A549 (cell line): ENCODE results near the gene XPO1. TPM values are rescaled to one million over a fixed set of nuclear protein-coding genes. Genes with fewer than 3 reads are reported as not detected.
A peak's percentile ranks its signal among the peaks of the same experiment; 100 is the strongest.

Source experiments
- ATAC-seq, 2 experiments: fragments of 200-7000 bp in 1 of 2; fragments of >200 bp in 1 of 2; cut with Nextera tagmentation in 1 of 2; cut with Tn5 transposase in 1 of 2; 3 replicates each; pipeline versions ENCODE4 v1.8.0 to v1.9.1; 2018 to 2020; ENCODE audit warnings: mild to moderate bottlenecking in 1 of 2, moderate library complexity in 1 of 2
- CTCF ChIA-PET: fragments of 300-600 bp; sonication (Branson Sonifier 250); formaldehyde crosslinking; extraction: SDS; loops from one replicate; lab custom pipeline; 2021; ENCODE audit warnings: antibody characterized with exemption, inconsistent platforms; lab: Yijun Ruan, JAX
- POLR2A ChIA-PET: fragments of 350-600 bp; formaldehyde crosslinking; extraction: SDS; loops from one replicate; lab custom pipeline; 2021; ENCODE audit warnings: antibody characterized with exemption, inconsistent platforms; lab: Yijun Ruan, JAX
- DNase-seq, 2 experiments: peaks; one replicate each; pipeline versions ENCODE4 v3.0.0 to v3.0.0-alpha.2; 2011 to 2016; ENCODE audit warnings: low read depth in 1 of 2, low spot score in 1 of 2
- FAIRE-seq: peaks from 2 replicates; lab custom pipeline; 2011; peaks lifted over from hg19 to GRCh38; lab: Jason Lieb, UNC
- H3K27ac ChIP-seq, 2 experiments: fragments of >200 bp; sonication (Bioruptor Twin); formaldehyde crosslinking; 3 replicates each; pipeline ENCODE4 v1.5.1; 2016 to 2017
- H3K4me1 ChIP-seq: fragments of >200 bp; sonication (Bioruptor Twin); formaldehyde crosslinking; 3 replicates; pipeline ENCODE4 v1.6.1; 2016
- H3K4me2 ChIP-seq: fragments of >200 bp; sonication (Bioruptor Twin); formaldehyde crosslinking; 3 replicates; pipeline ENCODE4 v1.6.1; 2016
- H3K4me3 ChIP-seq: fragments of >200 bp; sonication (Bioruptor Twin); formaldehyde crosslinking; 3 replicates; pipeline ENCODE4 v1.5.1; 2016
- H3K9me3 ChIP-seq: fragments of >200 bp; sonication (Bioruptor Twin); formaldehyde crosslinking; 3 replicates; pipeline ENCODE4 v1.6.1; 2016
- BHLHE40 ChIP-seq: IDR thresholded peaks from 2 replicates; pipeline ENCODE4 v1.6.1; 2012; ENCODE audit warnings: low read depth, low read length, inconsistent platforms
- CBX8 ChIP-seq: fragments of 200-600 bp; sonication (generic); IDR thresholded peaks from 2 replicates; pipeline ENCODE4 v1.6.1; 2016
- CEBPB ChIP-seq, 2 experiments: fragments of >200 bp in 1 of 2; sonication (Bioruptor Twin) in 1 of 2; formaldehyde crosslinking in 1 of 2; IDR thresholded peaks; 2 replicates each; pipeline ENCODE4 v1.6.1; 2012 to 2016
- CHD2 ChIP-seq: fragments of 150-350 bp; IDR thresholded peaks from 2 replicates; pipeline ENCODE4 v1.6.1; 2014; ENCODE audit warnings: low read length; ENCODE audit not compliant: partially characterized antibody
- FOSB ChIP-seq: fragments of 250-450 bp; sonication (Bioruptor Pico); IDR thresholded peaks from 2 replicates; pipeline ENCODE4 v1.5.0; 2020; ENCODE audit warnings: mild to moderate bottlenecking, moderate library complexity
- FOSL2 ChIP-seq, 2 experiments: fragments of 450-650 bp in 1 of 2; fragments of >200 bp in 1 of 2; sonication (Bioruptor Twin) in 1 of 2; formaldehyde crosslinking; IDR thresholded peaks; 2 replicates each; pipeline versions ENCODE4 v1.5.0 to v1.6.1; 2016 to 2020; ENCODE audit warnings: mild to moderate bottlenecking in 1 of 2, moderate library complexity in 1 of 2
- HDAC2 ChIP-seq: fragments of 200-600 bp; sonication (generic); IDR thresholded peaks from 2 replicates; pipeline ENCODE4 v1.6.1; 2016
- HES2 ChIP-seq: fragments of >200 bp; sonication (Bioruptor Twin); formaldehyde crosslinking; IDR thresholded peaks from 2 replicates; pipeline ENCODE4 v1.6.1; 2016
- JUN ChIP-seq, 2 experiments: fragments of >200 bp; sonication (Bioruptor Twin); formaldehyde crosslinking; IDR thresholded peaks; 2 replicates in 1 of 2; 3 replicates in 1 of 2; pipeline ENCODE4 v1.6.1; 2016 to 2017
- KDM5A ChIP-seq: fragments of 200-600 bp; sonication (generic); IDR thresholded peaks from 2 replicates; pipeline ENCODE4 v1.6.1; 2016; ENCODE audit warnings: antibody characterized with exemption, mild to moderate bottlenecking
- MAFK ChIP-seq: fragments of 450-650 bp; IDR thresholded peaks from 2 replicates; pipeline ENCODE4 v1.6.1; 2014; ENCODE audit not compliant: partially characterized antibody
- MAZ ChIP-seq: fragments of 150-350 bp; IDR thresholded peaks from 2 replicates; pipeline ENCODE4 v1.6.1; 2014; ENCODE audit warnings: antibody characterized with exemption, low read depth, low read length, borderline replicate concordance
- NPAS2 ChIP-seq: fragments of 250-450 bp; sonication (Bioruptor Pico); IDR thresholded peaks from 2 replicates; pipeline ENCODE4 v1.8.0; 2022; ENCODE audit warnings: mild to moderate bottlenecking, moderate library complexity, borderline replicate concordance
- PBX3 ChIP-seq: IDR thresholded peaks from 2 replicates; pipeline ENCODE4 v1.6.1; 2012
- PHF8 ChIP-seq: fragments of 200-600 bp; sonication (generic); IDR thresholded peaks from 2 replicates; pipeline ENCODE4 v1.6.1; 2016; ENCODE audit warnings: low read depth, mild to moderate bottlenecking, antibody characterized with exemption, moderate library complexity, borderline replicate concordance
- RAD21 ChIP-seq, 2 experiments: fragments of >200 bp in 1 of 2; sonication (Bioruptor Twin) in 1 of 2; formaldehyde crosslinking in 1 of 2; IDR thresholded peaks in 1 of 2; conservative IDR thresholded peaks in 1 of 2; 2 replicates in 1 of 2; 3 replicates in 1 of 2; pipeline ENCODE4 v1.6.1; 2012 to 2018; ENCODE audit warnings: inconsistent platforms in 1 of 2
- RARB ChIP-seq: fragments of 250-450 bp; sonication (Bioruptor Pico); IDR thresholded peaks from 2 replicates; pipeline ENCODE4 v1.8.0; 2021; ENCODE audit warnings: mild to moderate bottlenecking, moderate library complexity
- RCOR1 ChIP-seq: fragments of 150-350 bp; IDR thresholded peaks from 2 replicates; pipeline ENCODE4 v1.6.1; 2014; ENCODE audit warnings: antibody characterized with exemption, low read length, low read depth
- REST ChIP-seq: fragments of 200-600 bp; sonication (generic); IDR thresholded peaks from 2 replicates; pipeline ENCODE4 v1.6.1; 2016; ENCODE audit warnings: antibody characterized with exemption, mild to moderate bottlenecking, moderate library complexity
- SMC3 ChIP-seq: fragments of >200 bp; sonication (Bioruptor Twin); formaldehyde crosslinking; IDR thresholded peaks from 3 replicates; pipeline ENCODE4 v1.6.1; 2018; ENCODE audit warnings: inconsistent platforms
- SREBF2 ChIP-seq: fragments of 450-650 bp; IDR thresholded peaks from 2 replicates; pipeline ENCODE4 v1.6.1; 2014; ENCODE audit warnings: mild to moderate bottlenecking, moderate library complexity
- TP53 ChIP-seq: fragments of 250-450 bp; sonication (Bioruptor Pico); IDR thresholded peaks from 2 replicates; pipeline ENCODE4 v1.5.0; 2021; ENCODE audit warnings: mild to moderate bottlenecking, moderate library complexity
- ZNF302 ChIP-seq: fragments of 250-450 bp; sonication (Bioruptor Pico); IDR thresholded peaks from 2 replicates; pipeline ENCODE4 v1.9.0; 2021; ENCODE audit warnings: inconsistent platforms, mild to moderate bottlenecking, moderate library complexity
- ZSCAN20 ChIP-seq: fragments of 250-450 bp; sonication (Bioruptor Pico); IDR thresholded peaks from 2 replicates; pipeline ENCODE4 v1.8.0; 2022; ENCODE audit warnings: mild to moderate bottlenecking, moderate library complexity
- WGBS: methylation state at CpG from one replicate; pipeline ENCODE4 v1.1.6; 2017; ENCODE audit errors: missing lambda C conversion rate; 5-methylcytosine and 5-hydroxymethylcytosine counted together
- polyA plus RNA-seq, 4 experiments: library from polyadenylated mRNA; depleted of rRNA in 3 of 4; stranded (reverse); fragments of >200 nt; fragmentation: RNase III in 1 of 4; extraction: RNeasy Plus Mini Kit Qiagen cat#74134 plus additional on column Dnase treatment in 1 of 4; gene quantifications; 2 replicates in 3 of 4; 3 replicates in 1 of 4; pipeline ENCODE4 v1.2.3, GENCODE V29; 2011 to 2017

XPO1 gene
- polyA plus RNA-seq, 2 of the 4 experiments (the other 2 are of a cell fraction), result 152 to 216 TPM

- no peak overlapping the region for H3K4me2 ChIP-seq
- TF ChIP-seq SMC3 (no peak), KDM5A (no peak), HDAC2 (no peak), CBX8 (no peak), MAZ (no peak), FOSB (CRISPR knock-in tag) (no peak), HES2 (no peak), RAD21 (conservative IDR thresholded peaks at IDR 0.05 in 1 of 2, IDR thresholded peaks at IDR 0.05 in 1 of 2) (no peak), JUN (IDR thresholded peaks at IDR 0.05) (no peak), CHD2 (no peak), NPAS2 (no peak), FOSL2 (IDR thresholded peaks at IDR 0.05) (no peak), FOSL2 (CRISPR knock-in tag; IDR thresholded peaks at IDR 0.05) (no peak), SREBF2 (no peak), REST (no peak)
- TF ChIP-seq, all 56 proteins: peak for 0
Measured at GRCh38 chr2:61454383-61454782, 83.8 kb downstream of the XPO1 start.

GRCh38 chr2:61452392-61452791, 85.8 kb downstream of the XPO1 start:
- POLR2A ChIA-PET, result no interaction called here
- WGBS, result 92% methylated on average over 8 of the region's 8 CpGs
- Histone ChIP-seq H3K4me3 (no peak overlapping the region), H3K27ac (no peak overlapping the region), H3K4me1 (peaks cover 16% of the 10 kb centered on the region), H3K4me2 (no peak overlapping the region), H3K9me3 (peaks cover 3% of the 10 kb centered on the region; the same call in 1 of the 3 replicates)
- no peak for TF ChIP-seq CEBPB (IDR thresholded peaks at IDR 0.05)
- no peak for TF ChIP-seq ZNF302 (CRISPR knock-in tag)
- TF ChIP-seq ZSCAN20, result no peak
- TF ChIP-seq MAFK, result no peak
- no peak for TF ChIP-seq TP53 (CRISPR knock-in tag)
- TF ChIP-seq PBX3, result no peak
- TF ChIP-seq HDAC2, result no peak
- no peak for TF ChIP-seq BHLHE40
- TF ChIP-seq RARB, result no peak
- no peak for TF ChIP-seq RCOR1
- TF ChIP-seq PHF8, result no peak
- CTCF ChIA-PET, result interaction anchor here (1.2 kb wide), 1 partner anchor 26 kb away, joined by 3 read pairs; no protein-coding TSS in a partner anchor
- no peak for DNase-seq
- no peak for FAIRE-seq
- ATAC-seq, result no peak

More at GRCh38 chr2:61454383-61454782, 83.8 kb downstream of the XPO1 start:
- DNase-seq (no peak), ATAC-seq (peak in 1 of 2 experiments; percentile 45; a peak in 3 of 6 replicates), FAIRE-seq (no peak)
- ChIA-PET POLR2A (no interaction called here), CTCF (interaction anchor here (1.7 to 2.0 kb wide), 2 partner anchors 11 to 28 kb away, joined by 5 to 6 read pairs; no protein-coding TSS in a partner anchor)
- 92% methylated on average over 5 of the region's 5 CpGs for WGBS
- H3K4me3 ChIP-seq, result no peak overlapping the region
- H3K4me1 ChIP-seq, result peaks cover 31% of the 10 kb centered on the region
- no peak overlapping the region for H3K27ac ChIP-seq
- H3K9me3 ChIP-seq, result peaks cover 2% of the 10 kb centered on the region; the same call in 1 of the 3 replicates
